Stomach (tissue), 19 donors: ENCODE results near the gene TBC1D7. TPM values are rescaled to one million over a fixed set of nuclear protein-coding genes. Genes with fewer than 3 reads are reported as not detected.

Source experiments
- DNase-seq, 2 donors: peaks; one replicate each; pipeline versions ENCODE4 v3.0.0 to v3.0.0-alpha.2; 2013 to 2019
- H3K27ac ChIP-seq, 5 donors: fragments of 200-600 bp in 4 of 5; sonication (generic) in 4 of 5; one replicate each; pipeline ENCODE4 v1.5.1; 2013 to 2019; ENCODE audit warnings: mild to moderate bottlenecking in 1 of 5, moderate library complexity in 1 of 5
- H3K27me3 ChIP-seq, 3 donors: fragments of 200-600 bp; sonication (generic); one replicate each; pipeline ENCODE4 v1.5.1; 2017 to 2019; ENCODE audit warnings: mixed run types in 1 of 3
- H3K36me3 ChIP-seq, 4 donors: fragments of 200-600 bp; sonication (generic); 1 replicate in 3 of 4; 2 replicates in 1 of 4; pipeline ENCODE4 v1.5.1; 2016 to 2019
- H3K4me1 ChIP-seq, 4 donors: fragments of 200-600 bp; sonication (generic); one replicate each; pipeline ENCODE4 v1.5.1; 2016 to 2019
- H3K4me3 ChIP-seq, 4 donors: fragments of 200-600 bp; sonication (generic) in 3 of 4; one replicate each; pipeline ENCODE4 v1.5.1; 2016 to 2019; ENCODE audit warnings: mild to moderate bottlenecking in 1 of 4
- H3K9me3 ChIP-seq, 4 donors: fragments of 200-600 bp; sonication (generic); one replicate each; pipeline ENCODE4 v1.5.1; 2016 to 2019
- CTCF ChIP-seq, 7 experiments: fragments of 450-650 bp in 4 of 7; fragments of 200-600 bp in 3 of 7; sonication (generic) in 3 of 7; IDR thresholded peaks; one replicate each; pipeline ENCODE4 v1.5.1; 2016 to 2019; ENCODE audit warnings: antibody characterized with exemption in 7 of 7, control low read depth in 2 of 7, mild to moderate bottlenecking in 1 of 7
- EP300 ChIP-seq: sonication (generic); formaldehyde crosslinking; IDR thresholded peaks from one replicate; pipeline ENCODE4 v1.6.1; 2017; ENCODE audit warnings: antibody characterized with exemption
- POLR2A ChIP-seq, 4 donors: fragments of 450-650 bp; IDR thresholded peaks; one replicate each; pipeline ENCODE4 v1.6.1; 2016; ENCODE audit warnings: antibody characterized with exemption in 4 of 4, control low read depth in 2 of 4, mild to moderate bottlenecking in 1 of 4, moderate library complexity in 1 of 4
- POLR2AphosphoS5 ChIP-seq, 3 donors: sonication (generic); formaldehyde crosslinking; IDR thresholded peaks; one replicate each; pipeline ENCODE4 v1.6.1; 2016; ENCODE audit warnings: antibody characterized with exemption in 3 of 3
- WGBS, 5 donors: extraction: QIAGEN DNeasy Blood & Tissue Kit in 3 of 5; methylation state at CpG; one replicate each; pipeline versions ENCODE4 v1.1.5 to v1.1.7; 2013 to 2018; 5-methylcytosine and 5-hydroxymethylcytosine counted together
- intact Hi-C: fragments of 100-400 bp; cut with DNase I; formaldehyde crosslinking; loops from one replicate; pipeline ENCODE4 v1.15.1; 2023; ENCODE audit warnings: low total_unique reads
- long read RNA-seq, 10 donors: transcript quantifications; one replicate each; lab custom pipeline, GENCODE V29; 2026
- polyA plus RNA-seq, 3 donors: library from polyadenylated mRNA; stranded (reverse); fragments of 200-250 nt; gene quantifications; one replicate each; pipeline ENCODE4 v1.2.3, GENCODE V29; 2013
- total RNA-seq, 5 donors: library from RNA; depleted of rRNA; stranded (reverse); fragments of >200 nt; gene quantifications; one replicate each; pipeline versions ENCODE4 v1.1.0 to v1.2.3, GENCODE V29; 2014 to 2016
- donor health status: healthy with polysubstance abuse.
- donor health status: Bipolar disorder and iron deficiency.
- donor health status: healthy.

Gene TBC1D7
- 10 to 100 TPM in 1 of 5 donors, 1 to 10 TPM in 3, not detected in 1; 2.7 to 20.4 (median 7.5) TPM for total RNA-seq
- 10 to 100 TPM in 2 of 3 donors, 1 to 10 TPM in 1; 8.2 to 15.3 (median 10.2) TPM for polyA plus RNA-seq
- long read RNA-seq, donor 1, partial matches to known transcripts = 0 of 1 reads
- long read RNA-seq, donor 1, other reads (novel, unspliced or antisense) = 0 of 1 reads
- long read RNA-seq, donor 2, partial matches to known transcripts = 0 of 1 reads
- long read RNA-seq, donor 2, other reads (novel, unspliced or antisense) = 0 of 1 reads
- long read RNA-seq, donor 3, partial matches to known transcripts = 0 of 1 reads
- long read RNA-seq, donor 3, other reads (novel, unspliced or antisense) = 0 of 1 reads
- long read RNA-seq, donor 4 = 0 reads
- long read RNA-seq, donor 5, partial matches to known transcripts = 0 of 2 reads
- long read RNA-seq, donor 5, other reads (novel, unspliced or antisense) = 0 of 2 reads
- long read RNA-seq, donor 6, partial matches to known transcripts = 0 of 4 reads
- long read RNA-seq, donor 6, other reads (novel, unspliced or antisense) = 0 of 4 reads
- long read RNA-seq, donor 7, partial matches to known transcripts = 0 of 4 reads
- long read RNA-seq, donor 7, other reads (novel, unspliced or antisense) = 0 of 4 reads
- long read RNA-seq, donor 8, partial matches to known transcripts = 0 of 2 reads
- long read RNA-seq, donor 8, other reads (novel, unspliced or antisense) = 0 of 2 reads
- long read RNA-seq, donor 9, partial matches to known transcripts = 0 of 4 reads
- long read RNA-seq, donor 9, other reads (novel, unspliced or antisense) = 0 of 4 reads
- long read RNA-seq, donor 10 = 0 reads

- Histone ChIP-seq H3K27me3 (no peaks in the 10 kb centered on the region), H3K4me1 (peaks cover 0 to 27% (median 12%) of the 10 kb centered on the region in 4 donors), H3K4me3 (peak within 1 kb of the TSS; percentile 73 to 82 (median 81)), H3K27ac (peak within 1 kb of the TSS; percentile 91 to 98 (median 95)), H3K36me3 (peaks cover 12 to 26% (median 23%) of the 10 kb centered on the region in 4 donors), H3K9me3 (no peaks in the 10 kb centered on the region)
- DNase-seq = peak; percentile 95 to 98
- intact Hi-C loops = no loop called here
- 0 to 1% (median 0%) methylated on average over 26 to 63 of the region's 63 CpGs for WGBS, 5 donors
- TF ChIP-seq POLR2AphosphoS5 (IDR thresholded peaks at IDR 0.05) (peak; percentile 79 to 96 (median 94)), CTCF (IDR thresholded peaks at IDR 0.05) (no peak), POLR2A (IDR thresholded peaks at IDR 0.05) (peak in 1 of 4 donors; percentile 31)
These were observed at the start of gene TBC1D7 for GRCh38 chr6:13328076-13328874. TSS of gene TBC1D7 (minus strand) at chr6:13328537. CDS start at chr6:13326898, 1,639 bp downstream.

GRCh38 chr6:13377054-13377758 lies 48.9 kb upstream of the TBC1D7 start:
- TF ChIP-seq EP300 (no peak), POLR2AphosphoS5 (IDR thresholded peaks at IDR 0.05) (no peak), CTCF (IDR thresholded peaks at IDR 0.05) (no peak), POLR2A (IDR thresholded peaks at IDR 0.05) (no peak)
- Histone ChIP-seq H3K4me3 (no peak overlapping the region), H3K27me3 (no peaks in the 10 kb centered on the region), H3K9me3 (no peaks in the 10 kb centered on the region), H3K36me3 (peaks cover 0 to 5% (median 0%) of the 10 kb centered on the region in 4 donors), H3K27ac (no peak overlapping the region), H3K4me1 (peaks cover 0 to 34% (median 22%) of the 10 kb centered on the region in 4 donors)
- intact Hi-C loops = no loop called here
- 89 to 99% (median 94%) methylated on average over 2 of the region's 2 CpGs for WGBS, 5 donors
- DNase-seq = no peak

- TF ChIP-seq EP300 (no peak), POLR2A (IDR thresholded peaks at IDR 0.05) (no peak), CTCF (IDR thresholded peaks at IDR 0.05) (no peak), POLR2AphosphoS5 (IDR thresholded peaks at IDR 0.05) (no peak)
- no peak overlapping the region for H3K27ac ChIP-seq
- H3K4me3 ChIP-seq = no peak overlapping the region
- WGBS, 5 donors = 82 to 92% (median 88%) methylated on average over 9 of the region's 9 CpGs
- no peaks in the 10 kb centered on the region for H3K9me3 ChIP-seq
- no peak for DNase-seq
- H3K4me1 ChIP-seq = peaks cover 0 to 38% (median 18%) of the 10 kb centered on the region in 4 donors
- intact Hi-C loops = no loop called here
- H3K27me3 ChIP-seq = no peaks in the 10 kb centered on the region
- H3K36me3 ChIP-seq = peaks cover 0 to 5% (median 0%) of the 10 kb centered on the region in 4 donors
These were observed 47.1 kb upstream of the TBC1D7 start for GRCh38 chr6:13375360-13375878.
